NCI-H2081 (cell line): ENCODE data around the gene TMEM200A.

Source experiments
- DNase-seq, 2 experiments: peaks; one replicate each; lab custom pipeline; 2025; lab: John Stamatoyannopoulos, UW

Gene TMEM200A

DNA sequence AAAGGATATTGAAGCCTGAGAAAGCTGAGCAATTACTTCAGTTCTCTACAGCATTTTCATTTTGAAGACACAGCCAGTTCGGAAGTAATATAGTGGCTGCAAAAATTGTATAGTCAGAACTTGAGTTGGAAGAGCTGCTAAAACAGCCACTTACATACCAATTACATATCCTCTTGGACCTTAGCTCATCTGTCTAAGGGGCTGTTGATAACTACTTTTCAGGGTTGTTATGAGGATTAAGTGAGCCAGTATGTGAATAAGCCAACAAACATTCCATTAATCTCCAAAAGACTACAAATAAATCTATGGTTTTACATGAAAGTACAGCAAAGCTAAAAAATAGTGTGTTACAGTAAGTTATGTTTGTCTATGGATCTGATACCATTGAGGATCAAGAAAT, 59.7 kb downstream of the TMEM200A start:
- no peak for DNase-seq

DNA sequence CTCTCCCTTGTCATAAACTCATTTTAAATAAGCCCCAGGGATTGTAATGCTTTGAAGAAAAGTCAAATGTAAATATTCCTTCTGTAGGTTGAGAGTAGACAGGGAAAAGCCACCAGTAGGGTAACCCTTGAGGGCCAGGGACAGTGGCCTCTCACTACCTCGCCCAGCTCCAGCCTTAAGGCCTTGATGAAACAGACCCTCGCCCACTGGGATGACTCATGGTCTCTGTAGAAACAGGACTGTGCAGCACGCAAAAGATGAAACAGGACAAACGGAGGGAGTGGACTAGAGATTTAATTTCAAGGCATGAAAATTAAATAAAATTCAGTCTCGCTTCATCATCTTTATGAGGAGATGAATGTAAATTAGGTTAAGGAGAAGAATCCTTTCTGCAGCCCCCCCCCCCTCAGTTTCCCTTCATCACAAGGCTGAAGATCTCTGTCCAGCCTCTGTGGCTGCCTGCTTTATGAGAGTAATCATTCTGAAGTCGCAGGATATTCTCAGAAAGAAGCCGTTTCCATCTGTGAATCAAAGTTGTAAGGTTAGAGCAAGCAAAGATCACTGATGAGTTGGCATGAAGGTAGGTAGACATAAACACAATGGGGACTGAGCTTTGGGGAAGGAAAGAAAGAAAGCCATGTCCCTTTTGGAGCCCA, 60.4 kb downstream of the TMEM200A start:
- no peak for DNase-seq

DNA sequence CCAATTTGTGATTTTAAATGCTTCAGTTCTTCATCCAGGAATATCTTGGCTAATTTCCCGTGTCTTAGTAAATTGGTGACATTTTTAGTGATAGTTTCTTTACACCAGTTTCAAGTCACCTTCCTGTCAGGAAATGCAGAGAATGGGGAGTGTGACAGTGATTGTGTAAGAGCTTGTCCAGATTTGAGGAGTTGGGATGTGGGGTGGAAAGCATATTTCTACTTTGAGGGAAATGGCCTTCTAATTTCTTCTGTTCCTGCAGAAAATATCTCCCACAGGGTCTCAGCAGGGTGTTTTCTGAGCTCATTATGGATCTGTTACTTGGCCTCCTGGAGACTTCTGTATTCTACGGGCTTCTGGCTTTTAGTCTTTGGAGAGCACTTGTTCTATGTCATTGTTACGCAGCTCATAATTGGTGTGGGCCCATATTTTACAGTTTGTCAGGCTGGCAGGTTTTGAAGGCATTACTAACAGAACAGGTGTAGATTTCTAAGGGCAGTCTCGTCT, 65.6 kb downstream of the TMEM200A start:
- DNase-seq, result no peak

DNA sequence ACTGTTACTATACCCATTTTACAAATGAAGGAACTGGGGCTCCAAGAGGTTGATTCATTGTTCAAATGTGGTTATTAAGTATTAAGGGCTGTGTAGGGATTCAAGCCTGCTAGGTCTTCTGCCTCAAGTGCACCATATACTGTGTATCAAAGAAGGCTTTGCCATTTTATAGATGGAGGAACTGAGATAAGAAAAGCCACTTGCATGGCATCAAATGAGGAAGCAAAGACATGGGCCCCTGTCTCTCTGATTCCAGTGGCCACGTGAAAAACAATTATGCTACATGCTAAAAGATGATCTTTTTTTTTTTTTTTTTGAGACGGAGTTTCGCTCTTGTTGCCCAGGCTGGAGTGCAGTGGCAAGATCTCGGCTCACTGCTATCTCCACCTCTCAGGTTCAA, 67.0 kb downstream of the TMEM200A start:
- DNase-seq, result no peak

DNA sequence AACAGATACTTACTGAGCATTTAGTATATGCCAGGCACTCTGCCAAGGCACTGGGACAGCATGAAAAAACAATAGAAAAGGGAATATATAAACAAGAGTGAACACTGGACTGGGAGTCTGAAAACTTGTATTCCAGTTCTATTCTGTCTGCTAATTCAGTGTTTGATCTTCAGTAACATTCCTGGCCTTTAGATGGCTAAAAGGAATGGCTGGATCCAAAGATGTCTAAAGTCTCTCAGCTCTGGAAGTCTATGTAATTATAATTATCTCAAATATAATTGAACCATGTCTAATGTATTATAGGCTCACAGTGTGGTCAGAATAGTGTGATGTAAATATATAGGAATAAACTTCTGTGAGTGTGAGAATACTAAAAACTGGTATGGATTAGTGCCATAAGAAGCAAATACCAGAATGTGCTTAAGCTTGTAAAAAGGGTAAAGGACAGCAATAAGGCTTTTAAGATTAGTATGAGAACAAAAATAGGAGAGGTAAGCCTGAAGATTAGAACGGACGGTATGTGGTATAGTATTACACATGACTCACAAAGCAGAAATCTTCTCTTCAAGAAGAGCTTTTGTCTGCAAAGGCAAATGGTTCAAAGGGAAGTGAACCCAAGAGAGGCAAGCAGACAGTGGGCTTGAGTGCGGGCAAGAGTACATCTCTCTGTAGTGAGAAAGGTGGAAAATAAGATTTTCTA, 68.5 kb downstream of the TMEM200A start:
- DNase-seq, result no peak

DNA sequence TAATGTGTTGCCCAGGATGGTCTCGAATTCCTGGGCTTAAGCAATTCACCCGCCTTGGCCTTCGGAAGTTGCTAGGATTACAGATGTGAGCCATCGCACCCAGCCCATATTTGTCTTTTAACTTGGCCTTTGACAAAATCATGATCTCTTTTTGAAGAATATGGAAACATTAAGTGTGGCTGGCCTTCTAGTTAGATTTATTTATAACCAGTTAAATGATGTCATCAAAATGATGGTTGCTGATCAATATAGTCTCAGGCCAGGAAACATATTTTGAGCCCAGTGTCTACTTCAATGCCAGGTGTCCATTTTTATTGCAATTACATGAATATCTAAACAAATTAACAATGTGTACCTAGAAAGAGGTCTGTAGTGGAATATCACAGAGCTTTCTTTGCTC, 69.4 kb downstream of the TMEM200A start:
- DNase-seq, result no peak

DNA sequence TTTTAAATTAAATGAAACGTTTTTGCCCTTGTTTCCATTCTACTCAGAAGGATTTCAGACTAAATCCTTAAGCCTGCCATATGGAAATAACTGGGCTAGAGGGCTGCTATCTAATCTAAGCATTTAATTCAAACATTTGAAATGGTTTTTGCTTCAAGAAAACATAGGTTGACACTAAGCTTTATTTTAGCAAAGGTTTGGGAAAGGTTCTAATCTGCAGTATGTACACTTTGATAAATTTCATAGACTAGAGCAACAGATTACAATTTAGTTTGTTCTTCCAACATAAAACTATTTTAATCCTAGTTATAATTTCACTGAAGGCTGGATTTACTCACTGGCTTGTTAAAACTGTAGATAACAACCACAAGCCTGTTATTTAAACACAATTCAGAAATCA, 72.1 kb downstream of the TMEM200A start:
- no peak for DNase-seq

DNA sequence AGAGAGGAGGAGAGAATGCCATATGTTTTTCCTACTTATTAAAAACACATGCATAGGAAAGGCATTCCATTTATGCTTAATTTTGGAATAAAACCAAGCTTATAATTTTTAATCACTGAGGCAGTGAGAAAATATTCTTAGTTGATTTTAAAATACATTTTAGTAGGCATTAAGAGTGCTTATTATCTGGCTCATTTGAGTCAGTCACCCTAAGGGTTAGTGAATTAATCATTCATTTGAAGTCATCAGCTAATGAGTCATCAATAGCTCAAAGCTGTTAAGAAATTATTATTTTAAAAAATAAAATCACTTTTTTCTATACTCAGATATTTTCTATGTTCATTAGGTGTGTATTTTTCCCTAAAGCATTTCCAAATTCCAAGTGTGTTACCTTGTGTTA, 81.6 kb downstream of the TMEM200A start:
- no peak for DNase-seq

DNA sequence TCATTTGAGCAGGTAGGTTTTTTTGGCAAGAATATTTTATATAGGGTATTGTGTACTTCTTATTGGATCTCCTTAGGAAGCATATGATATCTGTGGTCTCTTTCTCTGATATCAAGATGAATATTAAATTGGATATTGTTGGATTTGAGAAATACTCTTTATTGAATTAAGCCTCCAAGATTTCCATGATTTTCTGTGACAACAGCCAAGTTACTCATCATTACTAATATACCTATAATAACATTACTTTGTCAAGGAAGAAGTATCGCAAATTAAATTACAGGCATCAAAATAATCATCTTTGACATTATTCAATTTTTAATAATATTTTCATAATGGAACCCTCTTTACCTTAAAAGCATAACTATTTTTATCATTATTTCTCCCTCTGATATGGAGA, 86.5 kb downstream of the TMEM200A start:
- DNase-seq, result no peak

DNA sequence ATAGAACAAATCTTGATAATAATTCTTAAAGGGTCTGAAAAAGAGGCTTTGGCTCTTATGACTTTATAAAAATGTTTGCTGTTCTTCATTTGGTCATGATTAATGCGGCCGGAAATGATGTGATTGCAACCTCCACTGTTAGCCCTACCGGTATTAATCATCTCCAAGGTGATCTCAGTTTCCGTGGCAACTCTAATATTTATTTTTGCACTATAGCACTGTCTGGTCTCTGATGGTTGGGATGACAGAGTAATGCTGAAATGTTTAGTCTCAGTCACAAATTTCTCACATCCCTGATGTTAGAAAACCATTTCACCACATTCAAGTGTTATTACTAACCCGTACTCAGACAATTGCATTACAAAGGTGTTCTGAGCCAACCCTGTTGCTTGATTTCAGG, 87.4 kb downstream of the TMEM200A start:
- DNase-seq, result no peak

DNA sequence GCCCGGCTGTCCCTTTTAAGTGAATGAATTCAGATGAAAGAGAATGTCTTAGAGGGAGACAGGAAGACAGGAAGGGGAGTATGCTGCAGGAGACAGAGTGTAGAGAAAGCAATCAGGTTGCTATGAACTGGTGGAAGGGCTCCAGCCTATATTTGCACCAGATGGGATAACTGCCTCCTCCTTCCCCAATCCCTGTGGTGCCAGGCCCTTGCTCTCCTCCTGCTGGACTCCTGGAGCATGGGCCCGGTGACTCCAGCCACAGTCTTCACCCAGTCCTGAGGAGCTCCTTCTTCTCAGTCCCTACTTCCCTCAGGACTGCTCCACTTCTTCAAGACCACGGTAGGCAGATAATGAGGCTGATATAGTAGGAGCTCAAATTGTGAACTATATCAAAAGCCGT, 91.8 kb downstream of the TMEM200A start:
- no peak for DNase-seq

DNA sequence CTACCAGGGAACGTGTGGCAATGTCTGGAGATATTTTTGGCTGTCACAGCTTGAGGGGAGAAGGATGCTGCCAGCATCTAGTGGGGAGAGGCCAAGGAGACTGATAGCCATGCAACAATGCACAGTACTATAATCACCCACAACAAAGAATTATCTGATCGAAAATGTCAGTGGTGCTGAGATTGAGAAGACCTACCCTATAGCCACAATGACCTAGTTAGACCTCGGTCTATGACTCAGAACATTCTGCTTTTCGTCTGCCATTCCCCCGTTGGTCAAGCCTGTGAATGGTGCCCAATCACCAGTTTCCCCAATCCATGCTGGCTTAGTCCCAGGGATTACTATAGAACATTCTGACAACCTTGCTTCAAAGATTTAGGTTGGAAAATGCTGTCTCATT, 93.5 kb downstream of the TMEM200A start:
- DNase-seq, result no peak

DNA sequence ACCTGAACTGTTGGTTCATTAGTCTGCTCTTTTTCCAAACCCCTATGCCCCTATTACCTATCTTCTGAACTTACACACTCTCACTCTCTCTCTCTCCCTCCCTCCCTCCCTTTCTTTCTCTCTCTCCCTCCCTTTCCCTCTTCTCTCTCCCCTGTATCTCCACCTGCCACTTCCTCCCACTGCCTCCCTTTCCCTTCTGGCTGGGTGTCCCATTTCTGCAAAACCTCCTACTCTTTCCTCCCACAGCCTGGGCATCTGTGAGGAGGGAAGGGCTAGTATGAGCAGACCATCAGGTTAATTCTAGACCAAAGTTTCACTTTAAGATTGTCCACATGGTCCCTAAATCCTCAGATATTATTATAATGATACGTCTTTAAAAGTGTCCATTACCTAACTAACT, 95.1 kb downstream of the TMEM200A start:
- DNase-seq, result no peak

DNA sequence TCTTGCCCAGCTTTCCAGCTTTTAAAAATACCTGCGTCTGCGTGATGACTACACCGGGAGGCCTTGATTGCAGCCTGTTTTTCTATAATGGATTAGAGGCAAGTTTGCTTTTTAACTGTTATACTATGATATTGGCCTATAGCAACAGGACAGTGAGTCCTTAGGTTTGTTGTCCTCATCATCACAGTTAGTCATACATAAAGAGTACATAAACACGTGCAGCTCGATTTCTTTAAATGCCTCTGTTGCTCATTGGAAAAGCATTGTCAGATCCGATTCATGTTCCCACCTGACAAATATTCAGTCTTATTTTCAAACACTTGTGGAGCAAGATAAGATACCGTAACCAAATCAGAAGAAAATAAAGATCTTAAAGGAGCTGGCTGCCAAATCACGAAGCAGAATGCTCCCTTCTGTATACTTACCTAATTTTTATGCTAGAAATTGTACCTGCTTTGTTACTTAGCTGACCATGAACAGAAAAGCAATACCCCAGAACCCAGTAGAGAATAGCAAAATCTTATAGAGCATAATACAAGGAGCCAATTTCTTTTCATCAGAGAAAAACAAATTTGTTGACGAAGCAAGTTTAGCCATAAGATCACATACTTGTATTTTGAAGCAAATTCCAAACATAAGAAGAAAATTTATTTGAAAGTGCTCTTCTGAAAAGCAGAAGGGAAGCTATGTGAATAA, 100.4 kb downstream of the TMEM200A start:
- no peak for DNase-seq

DNA sequence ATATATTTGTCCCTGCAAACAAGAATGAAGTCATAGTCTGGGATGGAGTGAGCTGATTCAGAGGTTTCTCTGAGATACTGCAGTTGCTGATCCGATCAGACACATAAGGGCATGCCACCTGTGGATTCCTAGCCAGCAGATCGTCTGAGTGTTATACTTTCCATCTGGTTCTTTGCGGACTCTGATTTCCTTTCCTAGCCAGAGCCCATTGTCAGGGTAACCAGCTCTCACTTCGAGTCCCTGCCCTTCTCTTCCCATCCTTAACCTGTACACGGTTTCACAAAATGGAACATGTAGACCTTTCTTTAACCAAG, 100.9 kb downstream of the TMEM200A start:
- no peak for DNase-seq

DNA sequence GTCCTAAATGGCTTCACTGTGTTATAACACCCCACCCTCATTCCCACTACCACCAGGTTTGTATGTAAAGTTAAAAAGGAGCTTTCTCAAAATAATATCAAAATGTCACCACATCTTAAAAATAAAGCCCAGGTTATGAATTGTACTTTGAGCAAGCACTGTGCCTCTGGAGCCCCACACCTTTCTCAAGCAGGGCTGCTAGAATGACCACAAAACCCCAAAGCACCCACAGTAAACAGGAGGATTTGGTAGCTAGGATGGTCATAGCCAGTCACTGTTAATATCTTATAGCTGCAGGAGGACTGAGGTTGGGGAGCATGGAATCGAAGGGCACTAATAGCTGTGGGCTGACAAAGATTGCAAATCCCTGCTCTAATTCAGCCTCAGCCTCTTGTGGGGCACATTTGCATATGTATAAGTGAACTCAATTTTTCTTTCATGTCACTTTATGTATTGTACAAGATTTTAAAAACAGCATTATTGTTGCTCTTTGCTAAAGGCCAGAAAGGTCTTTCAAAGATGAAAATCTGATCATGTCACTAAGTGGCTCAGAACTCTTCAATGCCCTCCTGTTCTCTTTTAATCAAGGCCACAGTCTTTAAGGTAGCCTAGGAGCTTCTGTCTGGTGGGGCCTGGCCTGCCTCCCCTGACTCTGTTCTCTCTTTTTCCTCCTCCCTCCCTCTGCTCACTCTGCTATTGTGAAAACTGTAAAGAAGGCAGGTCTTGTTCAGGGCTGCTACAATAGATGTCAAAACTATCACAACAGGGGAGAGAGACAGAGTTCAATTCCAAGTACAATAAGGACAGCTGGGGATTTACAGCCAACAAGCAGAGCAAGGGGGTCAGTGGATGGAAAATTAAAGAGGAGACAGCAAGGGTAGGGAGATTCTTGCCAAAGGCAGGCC, 101.6 kb downstream of the TMEM200A start:
- no peak for DNase-seq

DNA sequence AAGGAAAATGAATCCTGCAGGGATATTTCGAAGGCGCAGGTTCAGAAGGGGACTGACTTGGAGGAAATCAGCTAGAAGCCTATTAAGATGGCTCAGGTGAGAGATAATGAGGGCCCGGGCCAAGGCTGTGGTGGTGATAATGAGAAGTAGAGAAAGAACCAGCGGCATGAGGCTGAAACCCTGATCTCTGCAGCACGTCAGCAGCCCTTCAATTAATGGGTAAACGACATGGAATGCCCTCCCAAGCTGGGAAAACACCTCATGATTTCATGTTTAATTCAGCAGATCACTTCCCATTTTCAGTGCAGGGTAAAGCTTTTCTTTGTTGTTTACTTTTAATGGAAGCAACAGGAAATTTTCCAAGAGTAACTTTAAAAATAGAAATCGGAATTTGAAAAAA, 104.9 kb downstream of the TMEM200A start:
- no peak for DNase-seq

DNA sequence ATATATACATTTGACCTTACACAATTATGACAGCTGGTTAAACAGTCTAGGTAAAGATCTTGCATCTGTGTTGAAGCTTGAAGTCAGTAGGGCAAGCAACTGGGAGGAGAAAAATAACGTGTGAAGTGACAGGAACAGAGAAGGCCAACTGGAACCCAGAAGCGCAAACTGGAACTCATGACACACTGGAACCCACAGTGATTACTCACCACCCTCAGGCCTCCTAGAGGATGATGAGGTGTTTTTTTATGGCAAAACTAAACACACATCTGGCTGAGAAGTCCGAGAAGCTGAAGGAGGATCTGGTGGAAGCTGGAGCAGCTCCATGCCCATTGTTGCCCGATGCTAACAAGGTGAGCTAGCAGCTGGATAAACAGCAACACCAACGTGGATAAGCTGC, 108.1 kb downstream of the TMEM200A start:
- no peak for DNase-seq

DNA sequence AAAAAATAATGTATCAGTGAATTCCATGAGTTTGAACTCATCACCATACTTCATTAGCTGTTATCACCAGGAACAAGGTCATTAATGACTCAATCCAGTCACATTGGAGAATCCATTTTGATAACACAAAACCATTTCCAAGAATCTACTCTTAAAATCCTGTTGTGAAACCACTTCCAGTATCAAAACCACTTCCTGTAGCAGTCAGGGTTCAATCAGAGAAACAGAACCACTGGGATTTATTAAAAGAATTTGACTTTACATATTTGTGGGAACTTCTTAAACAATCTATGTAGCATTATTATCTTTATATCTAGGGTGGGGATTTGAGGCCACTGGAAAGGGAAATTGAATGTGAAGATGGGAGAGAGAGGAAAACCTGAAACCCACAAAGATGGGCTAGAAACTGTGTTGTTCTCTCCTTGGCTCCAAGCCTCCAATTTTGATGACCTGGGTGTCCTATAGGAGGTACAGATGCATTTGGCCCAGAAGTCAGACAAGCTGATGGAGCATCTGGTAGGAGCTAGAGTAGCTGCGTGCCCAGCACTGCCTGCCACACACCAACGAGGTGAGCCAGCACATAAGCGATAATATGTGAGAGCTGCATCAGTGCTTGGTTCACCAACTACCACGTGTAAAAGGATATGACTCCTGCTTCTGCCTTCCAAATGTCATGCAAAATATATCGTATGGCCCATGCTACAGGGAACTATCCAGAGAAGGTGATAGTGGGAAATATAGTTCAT, 117.0 kb downstream of the TMEM200A start:
- DNase-seq, result no peak

DNA sequence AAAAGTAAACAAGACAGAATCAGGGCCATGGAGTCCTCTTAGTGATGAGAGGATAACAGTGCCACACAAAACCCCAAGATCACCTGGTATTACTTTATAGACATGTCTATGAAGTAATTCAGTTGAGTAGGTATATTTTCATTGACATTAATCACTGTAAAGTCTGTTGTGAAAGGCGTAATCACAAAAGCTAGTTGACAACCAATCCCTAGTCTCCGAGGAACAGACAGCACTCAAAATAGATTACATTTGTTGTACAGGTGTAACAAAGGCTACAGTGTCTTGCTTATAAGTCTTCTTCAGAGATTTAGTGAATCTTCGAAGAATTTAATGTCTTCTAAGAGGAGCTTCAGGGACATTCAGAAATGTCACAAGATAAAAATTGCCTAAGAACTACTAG, 120.1 kb downstream of the TMEM200A start:
- no peak for DNase-seq

DNA sequence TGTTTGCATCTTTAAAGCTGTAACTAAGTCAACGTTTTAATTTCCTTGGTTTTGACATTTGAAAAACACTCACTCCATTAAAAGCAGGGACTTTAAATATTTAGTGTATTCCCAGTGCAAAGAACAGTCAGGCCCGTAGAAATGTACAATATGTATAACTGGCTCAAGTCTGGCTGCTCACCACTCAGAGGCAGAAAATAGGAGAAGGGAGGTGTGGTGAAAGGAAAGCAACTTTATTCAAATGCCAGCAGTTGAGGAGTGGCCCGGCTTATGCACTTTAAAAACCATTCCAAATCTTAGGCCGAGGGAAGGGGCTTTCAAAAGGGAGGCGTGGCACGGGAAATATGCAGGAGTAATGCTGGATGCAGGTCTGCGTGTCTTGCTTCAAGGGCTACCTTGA, 120.6 kb downstream of the TMEM200A start:
- DNase-seq, result no peak

DNA sequence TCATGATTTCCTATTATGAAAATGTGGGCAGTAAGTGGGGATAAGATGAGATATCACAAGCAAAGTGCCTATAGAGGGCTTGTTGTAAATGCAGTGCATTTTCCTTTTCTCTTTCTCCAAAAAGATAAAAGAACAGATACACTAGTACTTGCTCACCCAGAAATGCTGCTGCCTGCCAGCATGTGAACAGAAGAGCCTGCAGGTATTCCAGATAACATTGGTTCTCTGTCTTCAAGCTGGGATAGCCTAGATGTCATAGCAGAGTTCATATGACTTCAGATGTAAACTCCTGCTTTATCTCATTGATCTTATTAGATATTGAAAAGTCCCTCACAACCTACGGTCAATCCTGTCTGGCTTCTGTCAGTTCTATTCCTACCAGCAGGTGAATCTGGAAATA, 123.7 kb downstream of the TMEM200A start:
- DNase-seq, result no peak
